ENCODE measurements around the gene AEBP1. TPM values are rescaled to one million over a fixed set of nuclear protein-coding genes. Genes with fewer than 3 reads are reported as not detected.

AEBP1 gene
- total RNA-seq, 1 experiment from 2014 or later: 50.8 TPM

DNA sequence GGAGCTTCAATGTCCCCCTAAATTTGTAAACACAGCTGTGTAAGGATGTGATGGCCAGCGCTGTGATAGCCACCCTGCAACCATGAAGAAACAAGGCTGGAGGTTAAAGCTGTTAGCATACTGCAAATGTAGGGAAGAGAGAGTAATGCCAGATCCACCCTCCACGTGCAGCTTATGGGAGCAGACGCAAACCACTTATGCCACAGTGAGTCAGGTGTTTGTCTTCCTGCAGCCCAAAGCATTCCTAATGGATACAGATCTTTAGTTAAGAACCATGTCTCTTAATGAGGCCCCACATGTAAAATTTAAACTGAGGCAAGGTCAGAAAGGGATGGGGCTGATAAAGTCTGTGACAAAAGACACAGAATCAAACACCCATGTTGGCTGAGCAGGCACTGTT lies 50.6 kb downstream of the AEBP1 start (continued):
- TF ChIP-seq AFF4 (CRISPR knock-in tag; IDR thresholded peaks at IDR 0.05; ENCODE audit: borderline replicate concordance): no peak
- no peak for TF ChIP-seq SOX15 (CRISPR knock-in tag; IDR thresholded peaks at IDR 0.05)

DNA sequence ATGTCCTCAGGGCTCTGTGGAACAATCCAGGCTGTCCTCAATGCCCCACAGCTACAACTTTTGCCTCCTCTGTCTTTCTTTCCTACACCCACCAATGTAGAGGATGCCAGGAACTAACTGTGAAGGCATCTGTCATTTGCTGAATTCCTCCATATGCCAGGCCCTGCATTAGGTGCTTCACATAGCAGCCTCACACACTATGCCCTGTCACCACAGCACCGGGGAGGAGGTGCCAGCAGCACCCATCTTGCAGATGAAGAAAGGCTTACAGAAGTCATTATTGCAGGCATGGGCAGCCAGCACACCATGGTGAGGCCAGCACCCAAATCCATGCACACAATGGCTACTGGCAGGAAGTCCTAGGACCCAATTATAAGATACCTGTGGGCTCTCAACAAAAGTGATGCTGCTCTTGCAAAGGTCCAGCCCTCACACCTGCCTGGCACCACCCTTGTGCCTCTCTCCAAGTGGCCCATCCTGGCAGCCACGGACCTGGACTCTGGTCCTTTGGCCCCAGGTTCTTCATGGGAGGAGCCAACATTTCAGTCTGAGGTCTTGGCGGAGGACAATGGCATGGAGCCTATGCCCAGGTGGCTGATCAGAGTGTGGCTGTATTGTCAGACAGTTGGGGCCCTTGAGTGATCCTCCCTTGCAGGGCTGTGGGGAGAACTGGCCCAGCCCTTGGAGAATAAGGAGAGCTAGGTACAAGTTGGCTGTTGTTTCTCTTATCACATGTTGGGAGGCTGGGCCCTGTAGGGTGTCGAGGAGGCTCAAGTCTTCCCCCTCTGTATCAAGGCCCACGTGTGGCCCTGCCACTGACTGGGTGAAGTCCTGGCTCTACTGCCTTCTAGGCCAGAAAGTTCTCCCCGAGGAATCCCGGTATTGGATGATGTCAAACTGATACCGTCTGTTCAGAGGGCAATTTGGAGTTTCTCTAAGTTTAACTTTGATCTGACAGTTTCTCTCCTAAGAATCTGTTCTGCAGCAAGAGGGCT lies 51.3 kb downstream of the AEBP1 start:
- H3K4me1 Mint-ChIP-seq: no peaks in the 10 kb centered on the region
- CTCF ChIA-PET: no interaction called here
- H3K27ac Mint-ChIP-seq: no peak overlapping the region
- no peaks in the 10 kb centered on the region for H3K36me3 Mint-ChIP-seq
- ATAC-seq: no peak
- no peaks in the 10 kb centered on the region for H3K27me3 Mint-ChIP-seq (ENCODE audit: low read depth)
- TF ChIP-seq, protein P1, sequence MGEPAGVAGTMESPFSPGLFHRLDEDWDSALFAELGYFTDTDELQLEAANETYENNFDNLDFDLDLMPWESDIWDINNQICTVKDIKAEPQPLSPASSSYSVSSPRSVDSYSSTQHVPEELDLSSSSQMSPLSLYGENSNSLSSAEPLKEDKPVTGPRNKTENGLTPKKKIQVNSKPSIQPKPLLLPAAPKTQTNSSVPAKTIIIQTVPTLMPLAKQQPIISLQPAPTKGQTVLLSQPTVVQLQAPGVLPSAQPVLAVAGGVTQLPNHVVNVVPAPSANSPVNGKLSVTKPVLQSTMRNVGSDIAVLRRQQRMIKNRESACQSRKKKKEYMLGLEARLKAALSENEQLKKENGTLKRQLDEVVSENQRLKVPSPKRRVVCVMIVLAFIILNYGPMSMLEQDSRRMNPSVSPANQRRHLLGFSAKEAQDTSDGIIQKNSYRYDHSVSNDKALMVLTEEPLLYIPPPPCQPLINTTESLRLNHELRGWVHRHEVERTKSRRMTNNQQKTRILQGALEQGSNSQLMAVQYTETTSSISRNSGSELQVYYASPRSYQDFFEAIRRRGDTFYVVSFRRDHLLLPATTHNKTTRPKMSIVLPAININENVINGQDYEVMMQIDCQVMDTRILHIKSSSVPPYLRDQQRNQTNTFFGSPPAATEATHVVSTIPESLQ (CRISPR knock-in tag; IDR thresholded peaks at IDR 0.05): no peak
- no peak for TF ChIP-seq SMAD4 (CRISPR knock-in tag; IDR thresholded peaks at IDR 0.05)
- TF ChIP-seq TEAD1 (CRISPR knock-in tag; IDR thresholded peaks at IDR 0.05): no peak
- TF ChIP-seq, protein P2, sequence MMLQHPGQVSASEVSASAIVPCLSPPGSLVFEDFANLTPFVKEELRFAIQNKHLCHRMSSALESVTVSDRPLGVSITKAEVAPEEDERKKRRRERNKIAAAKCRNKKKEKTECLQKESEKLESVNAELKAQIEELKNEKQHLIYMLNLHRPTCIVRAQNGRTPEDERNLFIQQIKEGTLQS (CRISPR knock-in tag; conservative IDR thresholded peaks at IDR 0.05): no peak
- TF ChIP-seq CREB1 (CRISPR knock-in tag; IDR thresholded peaks at IDR 0.05): no peak
- no peak for TF ChIP-seq ZNF121 (CRISPR knock-in tag; IDR thresholded peaks at IDR 0.05)
- no peak for TF ChIP-seq PRRX2 (CRISPR knock-in tag; IDR thresholded peaks at IDR 0.05)
- TF ChIP-seq, protein P3, sequence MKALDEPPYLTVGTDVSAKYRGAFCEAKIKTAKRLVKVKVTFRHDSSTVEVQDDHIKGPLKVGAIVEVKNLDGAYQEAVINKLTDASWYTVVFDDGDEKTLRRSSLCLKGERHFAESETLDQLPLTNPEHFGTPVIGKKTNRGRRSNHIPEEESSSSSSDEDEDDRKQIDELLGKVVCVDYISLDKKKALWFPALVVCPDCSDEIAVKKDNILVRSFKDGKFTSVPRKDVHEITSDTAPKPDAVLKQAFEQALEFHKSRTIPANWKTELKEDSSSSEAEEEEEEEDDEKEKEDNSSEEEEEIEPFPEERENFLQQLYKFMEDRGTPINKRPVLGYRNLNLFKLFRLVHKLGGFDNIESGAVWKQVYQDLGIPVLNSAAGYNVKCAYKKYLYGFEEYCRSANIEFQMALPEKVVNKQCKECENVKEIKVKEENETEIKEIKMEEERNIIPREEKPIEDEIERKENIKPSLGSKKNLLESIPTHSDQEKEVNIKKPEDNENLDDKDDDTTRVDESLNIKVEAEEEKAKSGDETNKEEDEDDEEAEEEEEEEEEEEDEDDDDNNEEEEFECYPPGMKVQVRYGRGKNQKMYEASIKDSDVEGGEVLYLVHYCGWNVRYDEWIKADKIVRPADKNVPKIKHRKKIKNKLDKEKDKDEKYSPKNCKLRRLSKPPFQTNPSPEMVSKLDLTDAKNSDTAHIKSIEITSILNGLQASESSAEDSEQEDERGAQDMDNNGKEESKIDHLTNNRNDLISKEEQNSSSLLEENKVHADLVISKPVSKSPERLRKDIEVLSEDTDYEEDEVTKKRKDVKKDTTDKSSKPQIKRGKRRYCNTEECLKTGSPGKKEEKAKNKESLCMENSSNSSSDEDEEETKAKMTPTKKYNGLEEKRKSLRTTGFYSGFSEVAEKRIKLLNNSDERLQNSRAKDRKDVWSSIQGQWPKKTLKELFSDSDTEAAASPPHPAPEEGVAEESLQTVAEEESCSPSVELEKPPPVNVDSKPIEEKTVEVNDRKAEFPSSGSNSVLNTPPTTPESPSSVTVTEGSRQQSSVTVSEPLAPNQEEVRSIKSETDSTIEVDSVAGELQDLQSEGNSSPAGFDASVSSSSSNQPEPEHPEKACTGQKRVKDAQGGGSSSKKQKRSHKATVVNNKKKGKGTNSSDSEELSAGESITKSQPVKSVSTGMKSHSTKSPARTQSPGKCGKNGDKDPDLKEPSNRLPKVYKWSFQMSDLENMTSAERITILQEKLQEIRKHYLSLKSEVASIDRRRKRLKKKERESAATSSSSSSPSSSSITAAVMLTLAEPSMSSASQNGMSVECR (CRISPR knock-in tag; IDR thresholded peaks at IDR 0.05; ENCODE audit: borderline replicate concordance): no peak
- TF ChIP-seq, protein P4, sequence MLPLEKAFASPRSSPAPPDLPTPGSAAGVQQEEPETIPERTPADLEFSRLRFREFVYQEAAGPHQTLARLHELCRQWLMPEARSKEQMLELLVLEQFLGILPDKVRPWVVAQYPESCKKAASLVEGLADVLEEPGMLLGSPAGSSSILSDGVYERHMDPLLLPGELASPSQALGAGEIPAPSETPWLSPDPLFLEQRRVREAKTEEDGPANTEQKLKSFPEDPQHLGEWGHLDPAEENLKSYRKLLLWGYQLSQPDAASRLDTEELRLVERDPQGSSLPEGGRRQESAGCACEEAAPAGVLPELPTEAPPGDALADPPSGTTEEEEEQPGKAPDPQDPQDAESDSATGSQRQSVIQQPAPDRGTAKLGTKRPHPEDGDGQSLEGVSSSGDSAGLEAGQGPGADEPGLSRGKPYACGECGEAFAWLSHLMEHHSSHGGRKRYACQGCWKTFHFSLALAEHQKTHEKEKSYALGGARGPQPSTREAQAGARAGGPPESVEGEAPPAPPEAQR (CRISPR knock-in tag; IDR thresholded peaks at IDR 0.05): no peak
- no peak for TF ChIP-seq CREM (CRISPR knock-in tag; IDR thresholded peaks at IDR 0.05)
- no peak for TF ChIP-seq ERG (CRISPR knock-in tag; IDR thresholded peaks at IDR 0.05)
- no peak for TF ChIP-seq RELA (CRISPR knock-in tag; IDR thresholded peaks at IDR 0.05; ENCODE audit: borderline replicate concordance)
- no peak for DNase-seq (ENCODE audit: low spot score)
- H3K9me3 Mint-ChIP-seq: no peaks in the 10 kb centered on the region
- H3K4me3 Mint-ChIP-seq: no peak overlapping the region
- POLR2A ChIA-PET: interaction anchor here (0.5 kb wide), 1 partner anchor 548 kb away, joined by 5 read pairs; no protein-coding TSS in a partner anchor

Measured in WTC11 (cell line).